Measurements from ENCODE around the gene MLH3. TPM values are rescaled to one million over a fixed set of nuclear protein-coding genes. Genes with fewer than 3 reads are reported as not detected.

MLH3 gene
- total and polyA plus RNA-seq, 10 of the 15 experiments (the other 5 are each of a cell fraction or from before 2014, with no cell fraction given): 12.6 to 31.2 (median 19.6) TPM

- TF ChIP-seq ZBTB33 (IDR thresholded peaks at IDR 0.05) (no peak), SUZ12 (IDR thresholded peaks at IDR 0.05; ENCODE audit: unreplicated experiment) (no peak), ETV6 (conservative IDR thresholded peaks at IDR 0.05 in 1 of 2, IDR thresholded peaks at IDR 0.05 in 1 of 2; ENCODE audit: borderline replicate concordance in 1 of 2, low read depth in 1 of 2) (no peak), ZNF384 (IDR thresholded peaks at IDR 0.05; ENCODE audit: borderline replicate concordance, low read depth, low read length) (no peak), POU2F2 (IDR thresholded peaks at IDR 0.05; ENCODE audit: borderline replicate concordance, low read depth, low read length) (no peak), TCF7 (IDR thresholded peaks at IDR 0.05; ENCODE audit: borderline replicate concordance) (no peak)
- TF ChIP-seq, protein P1, sequence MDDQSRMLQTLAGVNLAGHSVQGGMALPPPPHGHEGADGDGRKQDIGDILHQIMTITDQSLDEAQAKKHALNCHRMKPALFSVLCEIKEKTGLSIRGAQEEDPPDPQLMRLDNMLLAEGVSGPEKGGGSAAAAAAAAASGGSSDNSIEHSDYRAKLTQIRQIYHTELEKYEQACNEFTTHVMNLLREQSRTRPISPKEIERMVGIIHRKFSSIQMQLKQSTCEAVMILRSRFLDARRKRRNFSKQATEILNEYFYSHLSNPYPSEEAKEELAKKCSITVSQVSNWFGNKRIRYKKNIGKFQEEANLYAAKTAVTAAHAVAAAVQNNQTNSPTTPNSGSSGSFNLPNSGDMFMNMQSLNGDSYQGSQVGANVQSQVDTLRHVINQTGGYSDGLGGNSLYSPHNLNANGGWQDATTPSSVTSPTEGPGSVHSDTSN (IDR thresholded peaks at IDR 0.05; ENCODE audit: insufficient replicate concordance, low read depth, low read length): no peak
- TF ChIP-seq, protein P2, sequence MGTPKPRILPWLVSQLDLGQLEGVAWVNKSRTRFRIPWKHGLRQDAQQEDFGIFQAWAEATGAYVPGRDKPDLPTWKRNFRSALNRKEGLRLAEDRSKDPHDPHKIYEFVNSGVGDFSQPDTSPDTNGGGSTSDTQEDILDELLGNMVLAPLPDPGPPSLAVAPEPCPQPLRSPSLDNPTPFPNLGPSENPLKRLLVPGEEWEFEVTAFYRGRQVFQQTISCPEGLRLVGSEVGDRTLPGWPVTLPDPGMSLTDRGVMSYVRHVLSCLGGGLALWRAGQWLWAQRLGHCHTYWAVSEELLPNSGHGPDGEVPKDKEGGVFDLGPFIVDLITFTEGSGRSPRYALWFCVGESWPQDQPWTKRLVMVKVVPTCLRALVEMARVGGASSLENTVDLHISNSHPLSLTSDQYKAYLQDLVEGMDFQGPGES (IDR thresholded peaks at IDR 0.05): no peak
Observed at GRCh38 chr14:75044752-75045151, 6.5 kb downstream of the MLH3 start (continued).
